ENCODE data around the gene MARK3.

GRCh38 chr14:103384450-103385151 lies 614 bp upstream of the MARK3 start:
- TF ChIP-seq, protein P1, sequence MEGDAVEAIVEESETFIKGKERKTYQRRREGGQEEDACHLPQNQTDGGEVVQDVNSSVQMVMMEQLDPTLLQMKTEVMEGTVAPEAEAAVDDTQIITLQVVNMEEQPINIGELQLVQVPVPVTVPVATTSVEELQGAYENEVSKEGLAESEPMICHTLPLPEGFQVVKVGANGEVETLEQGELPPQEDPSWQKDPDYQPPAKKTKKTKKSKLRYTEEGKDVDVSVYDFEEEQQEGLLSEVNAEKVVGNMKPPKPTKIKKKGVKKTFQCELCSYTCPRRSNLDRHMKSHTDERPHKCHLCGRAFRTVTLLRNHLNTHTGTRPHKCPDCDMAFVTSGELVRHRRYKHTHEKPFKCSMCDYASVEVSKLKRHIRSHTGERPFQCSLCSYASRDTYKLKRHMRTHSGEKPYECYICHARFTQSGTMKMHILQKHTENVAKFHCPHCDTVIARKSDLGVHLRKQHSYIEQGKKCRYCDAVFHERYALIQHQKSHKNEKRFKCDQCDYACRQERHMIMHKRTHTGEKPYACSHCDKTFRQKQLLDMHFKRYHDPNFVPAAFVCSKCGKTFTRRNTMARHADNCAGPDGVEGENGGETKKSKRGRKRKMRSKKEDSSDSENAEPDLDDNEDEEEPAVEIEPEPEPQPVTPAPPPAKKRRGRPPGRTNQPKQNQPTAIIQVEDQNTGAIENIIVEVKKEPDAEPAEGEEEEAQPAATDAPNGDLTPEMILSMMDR (conservative IDR thresholded peaks at IDR 0.05): no peak
- TF ChIP-seq EZH2 (IDR thresholded peaks at IDR 0.05; ENCODE audit: low read depth): no peak

Data from PC-9 (cell line).